Astrocyte of the spinal cord (primary cell): ENCODE data around the gene DPP6.

ENCODE experiments used
- DNase-seq: peaks from one replicate; pipeline ENCODE4 v3.0.0; 2011; ENCODE audit warnings: low read depth, low spot score
- H3K4me3 ChIP-seq: 2 replicates; pipeline ENCODE4 v1.5.1; 2011; ENCODE audit warnings: low read depth, mild to moderate bottlenecking, low read length, moderate library complexity
- in situ Hi-C: cut with HindIII; loops from 2 replicates; pipeline ENCODE4 v1.10.0; 2017; ENCODE audit warnings: low sequenced_read_pairs
- TF ChIP-seq, protein P1 (sequence below): IDR thresholded peaks from 2 replicates; pipeline ENCODE4 v1.5.1; 2012; ENCODE audit warnings: low read depth, mild to moderate bottlenecking, low read length, inconsistent platforms

Gene DPP6

GRCh38 chr7:154875297-154875696 is 823.1 kb downstream of the DPP6 start:
- in situ Hi-C loops = no loop called here
- H3K4me3 ChIP-seq = no peak overlapping the region
- TF ChIP-seq, protein P1, sequence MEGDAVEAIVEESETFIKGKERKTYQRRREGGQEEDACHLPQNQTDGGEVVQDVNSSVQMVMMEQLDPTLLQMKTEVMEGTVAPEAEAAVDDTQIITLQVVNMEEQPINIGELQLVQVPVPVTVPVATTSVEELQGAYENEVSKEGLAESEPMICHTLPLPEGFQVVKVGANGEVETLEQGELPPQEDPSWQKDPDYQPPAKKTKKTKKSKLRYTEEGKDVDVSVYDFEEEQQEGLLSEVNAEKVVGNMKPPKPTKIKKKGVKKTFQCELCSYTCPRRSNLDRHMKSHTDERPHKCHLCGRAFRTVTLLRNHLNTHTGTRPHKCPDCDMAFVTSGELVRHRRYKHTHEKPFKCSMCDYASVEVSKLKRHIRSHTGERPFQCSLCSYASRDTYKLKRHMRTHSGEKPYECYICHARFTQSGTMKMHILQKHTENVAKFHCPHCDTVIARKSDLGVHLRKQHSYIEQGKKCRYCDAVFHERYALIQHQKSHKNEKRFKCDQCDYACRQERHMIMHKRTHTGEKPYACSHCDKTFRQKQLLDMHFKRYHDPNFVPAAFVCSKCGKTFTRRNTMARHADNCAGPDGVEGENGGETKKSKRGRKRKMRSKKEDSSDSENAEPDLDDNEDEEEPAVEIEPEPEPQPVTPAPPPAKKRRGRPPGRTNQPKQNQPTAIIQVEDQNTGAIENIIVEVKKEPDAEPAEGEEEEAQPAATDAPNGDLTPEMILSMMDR = no peak
- no peak for DNase-seq

DNA sequence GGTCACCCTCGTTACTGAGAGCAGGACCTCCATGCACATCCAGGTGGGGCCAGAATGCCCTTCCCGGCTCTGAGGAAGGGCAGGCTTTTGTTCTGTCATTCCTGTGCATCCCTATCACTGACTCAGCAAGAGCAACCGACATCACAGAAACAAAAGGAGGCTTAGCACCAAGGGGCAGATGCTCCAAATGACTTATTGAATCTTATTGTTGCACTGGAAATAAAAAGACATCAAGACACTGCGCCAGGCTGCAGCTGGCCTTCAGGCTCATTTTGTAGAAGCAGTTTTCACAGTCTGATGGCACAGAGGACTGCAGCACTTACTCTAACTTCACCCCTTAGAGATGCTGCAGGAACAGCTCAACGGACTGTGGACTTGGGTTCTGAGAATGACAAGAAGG is 824.3 kb downstream of the DPP6 start:
- no peak for DNase-seq
- no peak overlapping the region for H3K4me3 ChIP-seq
- TF ChIP-seq, protein P1 = no peak
- in situ Hi-C loops = no loop called here

DNA sequence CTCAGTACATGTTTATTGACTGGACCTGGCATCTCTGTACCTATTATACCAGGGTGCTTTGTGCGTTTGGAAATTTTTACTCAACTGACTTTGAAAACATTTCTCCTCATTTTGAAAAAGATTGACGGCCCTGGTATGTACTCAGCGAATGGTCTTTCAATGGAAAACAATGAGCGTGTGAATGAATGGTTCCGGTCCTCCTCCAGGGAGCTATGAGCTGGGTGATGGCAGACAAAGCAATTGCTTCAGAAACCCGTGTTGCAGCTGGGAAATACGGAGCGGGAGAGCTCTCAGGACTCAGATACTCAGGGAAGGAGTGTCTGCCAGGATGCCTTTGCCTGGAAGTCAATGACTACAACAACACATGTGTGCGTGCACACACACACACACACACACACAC is 824.8 kb downstream of the DPP6 start:
- TF ChIP-seq, protein P1 = no peak
- no peak overlapping the region for H3K4me3 ChIP-seq
- in situ Hi-C loops = no loop called here
- DNase-seq = no peak

GRCh38 chr7:154879629-154880028 is 827.4 kb downstream of the DPP6 start:
- no peak overlapping the region for H3K4me3 ChIP-seq
- in situ Hi-C loops = no loop called here
- TF ChIP-seq, protein P1 = no peak
- DNase-seq = no peak

DNA sequence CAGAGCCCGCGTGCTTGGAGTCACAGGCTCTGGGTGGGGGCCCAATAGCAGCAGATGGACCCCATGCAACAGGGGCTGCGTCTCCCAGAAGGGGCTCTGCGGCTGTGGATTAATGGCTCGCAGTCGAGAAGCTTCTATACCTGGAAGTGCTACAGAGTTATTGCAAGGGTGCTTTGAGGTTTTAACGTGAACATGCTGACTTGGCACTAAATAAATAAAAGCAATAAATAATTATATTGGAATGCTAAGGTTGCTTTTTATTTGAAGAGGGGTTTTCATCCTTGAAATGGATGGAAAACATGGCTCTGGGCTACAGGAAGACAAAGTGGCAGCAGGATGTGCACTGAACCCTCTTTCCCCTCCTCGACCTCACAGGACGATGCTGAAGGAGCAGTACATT is 828.3 kb downstream of the DPP6 start:
- no peak for DNase-seq
- H3K4me3 ChIP-seq = no peak overlapping the region
- in situ Hi-C loops = no loop called here
- TF ChIP-seq, protein P1 = no peak

- no peak for DNase-seq
- TF ChIP-seq, protein P1 = no peak
- no peak overlapping the region for H3K4me3 ChIP-seq
- in situ Hi-C loops = no loop called here
Observed at GRCh38 chr7:154881026-154881425, 828.8 kb downstream of the DPP6 start.

DNA sequence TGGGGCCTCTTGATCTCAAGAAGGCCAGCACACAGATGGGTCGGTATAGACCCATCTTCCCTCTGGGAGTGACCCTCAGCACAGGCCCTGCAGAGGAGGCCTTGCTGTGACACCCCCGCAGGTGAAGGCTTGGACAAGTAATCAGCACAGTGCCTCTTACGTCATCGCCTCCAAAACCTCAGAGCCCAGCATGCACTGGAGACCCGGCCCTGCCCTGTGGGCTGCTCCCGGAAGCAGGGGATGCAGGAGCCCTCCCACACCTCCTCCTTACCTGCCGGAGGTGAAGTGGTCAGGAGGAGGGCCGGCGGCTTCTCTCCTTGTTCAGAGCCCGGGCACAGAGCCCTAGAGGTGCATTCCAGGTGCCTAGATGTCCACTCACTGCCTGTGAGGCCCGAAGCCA is 829.3 kb downstream of the DPP6 start:
- in situ Hi-C loops = no loop called here
- TF ChIP-seq, protein P1 = no peak
- no peak overlapping the region for H3K4me3 ChIP-seq
- no peak for DNase-seq
